ENCODE results near the gene IGSF21.

DNA sequence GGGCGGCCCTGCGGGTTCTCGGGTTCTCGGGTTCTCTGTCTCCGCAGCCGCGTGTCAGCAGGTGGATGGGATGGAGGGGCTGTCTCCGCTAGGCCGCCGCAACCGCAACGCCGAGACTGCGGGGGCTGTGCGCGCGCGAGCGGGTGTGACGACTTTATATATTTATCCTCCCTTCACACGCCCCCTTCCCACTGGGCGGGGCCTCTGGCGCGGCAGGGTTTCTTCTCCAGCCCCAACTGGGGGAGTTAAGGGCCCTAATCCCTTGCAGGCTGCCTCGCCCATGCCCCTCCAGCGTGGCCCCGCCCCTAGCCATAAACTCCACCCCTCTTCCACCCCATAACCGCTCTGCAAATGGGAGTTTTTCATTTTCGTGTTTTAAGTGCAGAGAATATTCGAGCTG is 3.4 kb downstream of the IGSF21 start:
- TF ChIP-seq, protein P1, sequence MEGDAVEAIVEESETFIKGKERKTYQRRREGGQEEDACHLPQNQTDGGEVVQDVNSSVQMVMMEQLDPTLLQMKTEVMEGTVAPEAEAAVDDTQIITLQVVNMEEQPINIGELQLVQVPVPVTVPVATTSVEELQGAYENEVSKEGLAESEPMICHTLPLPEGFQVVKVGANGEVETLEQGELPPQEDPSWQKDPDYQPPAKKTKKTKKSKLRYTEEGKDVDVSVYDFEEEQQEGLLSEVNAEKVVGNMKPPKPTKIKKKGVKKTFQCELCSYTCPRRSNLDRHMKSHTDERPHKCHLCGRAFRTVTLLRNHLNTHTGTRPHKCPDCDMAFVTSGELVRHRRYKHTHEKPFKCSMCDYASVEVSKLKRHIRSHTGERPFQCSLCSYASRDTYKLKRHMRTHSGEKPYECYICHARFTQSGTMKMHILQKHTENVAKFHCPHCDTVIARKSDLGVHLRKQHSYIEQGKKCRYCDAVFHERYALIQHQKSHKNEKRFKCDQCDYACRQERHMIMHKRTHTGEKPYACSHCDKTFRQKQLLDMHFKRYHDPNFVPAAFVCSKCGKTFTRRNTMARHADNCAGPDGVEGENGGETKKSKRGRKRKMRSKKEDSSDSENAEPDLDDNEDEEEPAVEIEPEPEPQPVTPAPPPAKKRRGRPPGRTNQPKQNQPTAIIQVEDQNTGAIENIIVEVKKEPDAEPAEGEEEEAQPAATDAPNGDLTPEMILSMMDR (IDR thresholded peaks at IDR 0.05; ENCODE audit: extremely low read depth in 1 of 2, insufficient read depth in 1 of 2, low read depth in 1 of 2, low read length in 2 of 2), result no peak
- no peak for TF ChIP-seq GATA2 (IDR thresholded peaks at IDR 0.05; ENCODE audit: insufficient read depth, insufficient read length, low read depth, low read length)
